HL-60 (cell line): ENCODE measurements around the gene TRPC4AP.

ENCODE experiments used
- DNase-seq, 2 experiments: peaks; one replicate each; pipeline ENCODE4 v3.0.0-alpha.2; 2010 to 2020; ENCODE audit warnings: low read depth in 1 of 2, low spot score in 1 of 2
- H3K27ac ChIP-seq: fragments of 250-450 bp; sonication (Bioruptor Pico); replicated peaks from 2 replicates; pipeline ENCODE4 v1.5.1; 2020; ENCODE audit warnings: mild to moderate bottlenecking, moderate library complexity
- H3K27me3 ChIP-seq: fragments of 250-450 bp; sonication (Bioruptor Pico); 2 replicates; pipeline ENCODE4 v1.5.1; 2021; ENCODE audit warnings: mild to moderate bottlenecking, moderate library complexity; ENCODE audit not compliant: insufficient read depth, poor library complexity, severe bottlenecking
- H3K4me3 ChIP-seq: replicated peaks from 2 replicates; pipeline ENCODE4 v1.5.1; 2011; ENCODE audit warnings: mild to moderate bottlenecking, control low read depth, low read length; ENCODE audit not compliant: insufficient read depth
- GABPA ChIP-seq: IDR thresholded peaks from 2 replicates; pipeline ENCODE4 v1.6.1; 2012; ENCODE audit warnings: low read depth
- POLR2AphosphoS5 ChIP-seq: IDR thresholded peaks from 2 replicates; pipeline ENCODE4 v1.6.1; 2012; ENCODE audit warnings: low read depth
- SPI1 ChIP-seq: IDR thresholded peaks from 2 replicates; pipeline ENCODE4 v1.6.1; 2012; ENCODE audit warnings: low read depth, mild to moderate bottlenecking, borderline replicate concordance
- TF ChIP-seq, protein P1 (sequence below): IDR thresholded peaks from 2 replicates; pipeline ENCODE4 v1.6.1; 2012; ENCODE audit warnings: low read depth; ENCODE audit not compliant: insufficient replicate concordance
- TF ChIP-seq, protein P2 (sequence below): IDR thresholded peaks from one replicate; pipeline ENCODE4 v1.5.1; 2011; ENCODE audit warnings: low read length, control low read depth, inconsistent platforms; ENCODE audit not compliant: insufficient read depth

Gene TRPC4AP

DNA sequence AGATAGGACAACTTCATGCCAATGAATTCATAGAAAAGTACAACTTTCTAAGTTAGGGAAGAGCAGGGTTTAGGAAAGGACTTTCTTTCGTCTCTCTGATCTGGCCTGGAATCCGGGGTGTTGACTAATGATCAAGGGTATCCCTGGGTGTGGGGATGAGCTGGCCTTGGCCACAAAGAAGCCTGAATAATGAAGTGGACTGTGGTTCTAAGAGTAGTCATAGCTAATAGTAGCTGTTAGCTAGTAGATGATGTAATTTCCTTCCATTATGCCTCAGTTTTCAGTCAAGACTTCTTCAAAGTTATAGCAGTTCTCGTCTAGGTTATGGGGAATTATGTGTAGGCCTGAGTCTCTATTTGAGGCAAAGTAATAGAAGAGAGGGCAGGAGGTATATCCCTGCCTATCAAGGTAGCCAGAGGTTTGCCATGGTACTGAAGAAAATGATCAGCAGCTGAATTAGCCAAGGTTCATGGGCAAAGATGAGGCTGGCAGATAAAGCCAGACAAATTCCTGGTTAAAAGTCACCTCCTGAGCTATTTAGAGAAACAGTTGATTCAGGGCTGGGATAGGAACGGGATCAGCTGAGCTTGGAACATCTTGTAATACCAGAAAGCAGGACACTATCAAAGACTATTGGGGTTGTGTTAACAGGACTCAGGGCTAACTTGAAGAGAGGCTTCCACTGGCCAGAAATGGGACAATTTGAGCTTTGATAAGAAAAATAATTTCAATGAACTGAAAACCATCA lies 18.7 kb upstream of the TRPC4AP start:
- H3K27ac ChIP-seq, result peak overlapping the region; percentile 16; the same call in 1 of the 2 replicates
- H3K4me3 ChIP-seq, result no peak overlapping the region
- no peaks in the 10 kb centered on the region for H3K27me3 ChIP-seq
- TF ChIP-seq GABPA (no peak), POLR2AphosphoS5 (no peak)
- TF ChIP-seq, protein P1, sequence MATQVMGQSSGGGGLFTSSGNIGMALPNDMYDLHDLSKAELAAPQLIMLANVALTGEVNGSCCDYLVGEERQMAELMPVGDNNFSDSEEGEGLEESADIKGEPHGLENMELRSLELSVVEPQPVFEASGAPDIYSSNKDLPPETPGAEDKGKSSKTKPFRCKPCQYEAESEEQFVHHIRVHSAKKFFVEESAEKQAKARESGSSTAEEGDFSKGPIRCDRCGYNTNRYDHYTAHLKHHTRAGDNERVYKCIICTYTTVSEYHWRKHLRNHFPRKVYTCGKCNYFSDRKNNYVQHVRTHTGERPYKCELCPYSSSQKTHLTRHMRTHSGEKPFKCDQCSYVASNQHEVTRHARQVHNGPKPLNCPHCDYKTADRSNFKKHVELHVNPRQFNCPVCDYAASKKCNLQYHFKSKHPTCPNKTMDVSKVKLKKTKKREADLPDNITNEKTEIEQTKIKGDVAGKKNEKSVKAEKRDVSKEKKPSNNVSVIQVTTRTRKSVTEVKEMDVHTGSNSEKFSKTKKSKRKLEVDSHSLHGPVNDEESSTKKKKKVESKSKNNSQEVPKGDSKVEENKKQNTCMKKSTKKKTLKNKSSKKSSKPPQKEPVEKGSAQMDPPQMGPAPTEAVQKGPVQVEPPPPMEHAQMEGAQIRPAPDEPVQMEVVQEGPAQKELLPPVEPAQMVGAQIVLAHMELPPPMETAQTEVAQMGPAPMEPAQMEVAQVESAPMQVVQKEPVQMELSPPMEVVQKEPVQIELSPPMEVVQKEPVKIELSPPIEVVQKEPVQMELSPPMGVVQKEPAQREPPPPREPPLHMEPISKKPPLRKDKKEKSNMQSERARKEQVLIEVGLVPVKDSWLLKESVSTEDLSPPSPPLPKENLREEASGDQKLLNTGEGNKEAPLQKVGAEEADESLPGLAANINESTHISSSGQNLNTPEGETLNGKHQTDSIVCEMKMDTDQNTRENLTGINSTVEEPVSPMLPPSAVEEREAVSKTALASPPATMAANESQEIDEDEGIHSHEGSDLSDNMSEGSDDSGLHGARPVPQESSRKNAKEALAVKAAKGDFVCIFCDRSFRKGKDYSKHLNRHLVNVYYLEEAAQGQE, result no peak
- no peak for DNase-seq

DNA sequence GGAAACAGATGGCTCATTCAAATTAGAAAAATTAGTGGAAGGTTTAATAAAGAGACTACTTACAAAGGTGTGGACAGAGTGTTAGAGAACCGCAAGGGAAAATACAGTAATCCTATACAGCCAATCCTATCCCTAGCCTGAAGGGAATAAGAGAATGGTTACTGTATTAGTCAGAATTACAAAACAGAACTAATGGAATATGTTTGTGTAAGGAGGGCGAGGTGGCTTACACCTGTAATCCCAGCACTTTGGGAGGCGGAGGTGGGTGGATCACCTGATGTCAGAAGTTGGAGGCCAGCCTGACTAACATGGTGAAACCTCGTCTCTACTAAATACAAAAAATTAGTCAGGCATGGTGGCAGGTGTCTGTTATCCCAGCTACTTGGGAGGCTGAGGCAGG lies 16.3 kb upstream of the TRPC4AP start:
- no peak overlapping the region for H3K27ac ChIP-seq
- H3K4me3 ChIP-seq, result no peak overlapping the region
- DNase-seq, result no peak
- TF ChIP-seq, protein P2, sequence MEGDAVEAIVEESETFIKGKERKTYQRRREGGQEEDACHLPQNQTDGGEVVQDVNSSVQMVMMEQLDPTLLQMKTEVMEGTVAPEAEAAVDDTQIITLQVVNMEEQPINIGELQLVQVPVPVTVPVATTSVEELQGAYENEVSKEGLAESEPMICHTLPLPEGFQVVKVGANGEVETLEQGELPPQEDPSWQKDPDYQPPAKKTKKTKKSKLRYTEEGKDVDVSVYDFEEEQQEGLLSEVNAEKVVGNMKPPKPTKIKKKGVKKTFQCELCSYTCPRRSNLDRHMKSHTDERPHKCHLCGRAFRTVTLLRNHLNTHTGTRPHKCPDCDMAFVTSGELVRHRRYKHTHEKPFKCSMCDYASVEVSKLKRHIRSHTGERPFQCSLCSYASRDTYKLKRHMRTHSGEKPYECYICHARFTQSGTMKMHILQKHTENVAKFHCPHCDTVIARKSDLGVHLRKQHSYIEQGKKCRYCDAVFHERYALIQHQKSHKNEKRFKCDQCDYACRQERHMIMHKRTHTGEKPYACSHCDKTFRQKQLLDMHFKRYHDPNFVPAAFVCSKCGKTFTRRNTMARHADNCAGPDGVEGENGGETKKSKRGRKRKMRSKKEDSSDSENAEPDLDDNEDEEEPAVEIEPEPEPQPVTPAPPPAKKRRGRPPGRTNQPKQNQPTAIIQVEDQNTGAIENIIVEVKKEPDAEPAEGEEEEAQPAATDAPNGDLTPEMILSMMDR, result no peak
- TF ChIP-seq POLR2AphosphoS5 (no peak), GABPA (no peak), SPI1 (no peak)
- TF ChIP-seq, protein P1, result no peak
- H3K27me3 ChIP-seq, result no peaks in the 10 kb centered on the region

DNA sequence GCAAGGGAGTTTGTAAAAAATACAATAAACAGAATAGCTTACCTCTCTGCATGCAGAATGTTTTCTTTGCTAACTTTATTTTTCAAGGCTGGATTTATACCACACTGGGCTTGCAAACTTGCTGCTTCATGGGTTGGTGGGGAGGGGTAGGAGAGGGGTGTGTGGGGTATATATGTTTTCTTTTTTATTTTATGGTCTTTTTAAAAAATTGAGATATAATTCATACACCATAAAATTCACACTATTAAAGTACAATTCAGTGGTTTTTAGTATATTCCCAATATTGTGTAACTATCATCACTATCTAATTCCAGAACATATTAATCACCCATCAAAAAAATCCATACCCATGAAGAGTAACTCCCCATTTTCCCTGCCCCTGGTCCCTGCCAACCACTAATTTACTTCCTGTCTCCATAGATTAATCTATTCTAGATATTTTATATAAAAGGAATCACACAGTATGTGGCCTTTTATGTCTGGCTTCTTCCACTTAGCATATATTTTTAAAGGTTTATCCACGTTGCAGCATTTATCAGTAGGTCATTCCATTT lies 14.3 kb upstream of the TRPC4AP start:
- Histone ChIP-seq H3K27ac (no peak overlapping the region), H3K27me3 (no peaks in the 10 kb centered on the region), H3K4me3 (no peak overlapping the region)
- TF ChIP-seq, protein P1, result no peak
- DNase-seq, result no peak

DNA sequence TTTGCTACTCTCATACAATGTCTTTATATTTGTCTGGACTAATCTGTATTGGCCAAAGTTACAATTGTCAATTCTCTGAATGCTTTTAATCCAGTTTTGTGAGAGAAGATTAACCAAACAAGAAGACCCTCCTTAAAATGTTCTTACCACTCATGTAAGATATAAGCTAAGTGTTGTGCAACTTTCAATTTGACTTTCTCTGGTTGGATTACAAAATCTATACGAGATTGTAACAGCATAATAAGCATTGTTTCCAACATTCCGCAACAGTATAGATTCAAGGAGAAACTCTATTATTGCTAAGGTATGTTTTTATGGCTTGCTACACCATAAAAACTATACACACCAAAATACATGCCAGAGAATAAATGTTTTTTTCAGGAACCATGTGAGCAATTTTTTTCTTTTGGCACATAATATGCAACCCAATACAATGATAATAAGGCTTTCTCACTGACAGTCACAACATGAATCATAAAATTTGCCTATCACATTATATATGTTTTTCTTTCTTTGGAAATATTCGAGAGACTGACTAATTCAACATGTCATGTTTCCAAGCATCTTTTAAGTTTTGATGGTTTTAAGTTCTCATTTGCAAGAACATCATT lies 12.2 kb upstream of the TRPC4AP start:
- TF ChIP-seq, protein P2, result no peak
- TF ChIP-seq, protein P1, result no peak
- no peak for TF ChIP-seq GABPA
- TF ChIP-seq SPI1, result no peak
- TF ChIP-seq POLR2AphosphoS5, result no peak
- no peak overlapping the region for H3K4me3 ChIP-seq
- H3K27ac ChIP-seq, result no peak overlapping the region
- DNase-seq, result peak in 1 of 2 experiments; percentile 54
- no peaks in the 10 kb centered on the region for H3K27me3 ChIP-seq
